ENCODE results near the gene SIGLEC9.
A peak's percentile ranks its signal among the peaks of the same experiment; 100 is the strongest.

SIGLEC9 gene

DNA sequence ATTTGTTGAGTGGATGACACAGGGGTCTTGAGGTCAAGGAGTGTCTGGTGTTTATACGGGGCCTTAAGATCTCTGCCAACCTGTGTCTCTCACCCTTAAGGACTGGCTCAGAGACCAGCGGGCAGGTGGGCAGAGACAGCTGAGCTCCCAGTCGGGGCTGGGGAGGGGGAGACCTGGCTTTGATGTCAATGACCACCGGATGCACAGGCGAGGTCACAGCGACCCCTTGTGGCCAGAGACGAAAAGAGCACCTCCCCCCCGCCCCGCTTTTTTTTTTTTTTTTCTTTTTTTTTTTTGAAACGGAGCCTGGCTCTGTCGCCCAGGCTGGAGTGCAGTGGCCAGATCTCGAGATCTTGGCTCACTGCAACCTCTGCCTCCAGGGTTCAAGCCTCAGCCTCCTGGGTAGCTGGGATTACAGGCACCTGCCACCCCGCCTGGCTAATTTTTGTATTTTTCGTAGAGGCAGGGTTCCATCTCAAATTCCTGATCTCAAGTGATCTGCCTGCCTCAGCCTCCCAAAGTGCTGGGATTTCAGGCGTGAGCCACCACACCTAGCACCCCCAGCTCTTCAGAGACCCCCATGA lies 29.9 kb upstream of the SIGLEC9 start:
- no peak for DNase-seq (ENCODE audit: low read depth)
- TF ChIP-seq, protein P1, sequence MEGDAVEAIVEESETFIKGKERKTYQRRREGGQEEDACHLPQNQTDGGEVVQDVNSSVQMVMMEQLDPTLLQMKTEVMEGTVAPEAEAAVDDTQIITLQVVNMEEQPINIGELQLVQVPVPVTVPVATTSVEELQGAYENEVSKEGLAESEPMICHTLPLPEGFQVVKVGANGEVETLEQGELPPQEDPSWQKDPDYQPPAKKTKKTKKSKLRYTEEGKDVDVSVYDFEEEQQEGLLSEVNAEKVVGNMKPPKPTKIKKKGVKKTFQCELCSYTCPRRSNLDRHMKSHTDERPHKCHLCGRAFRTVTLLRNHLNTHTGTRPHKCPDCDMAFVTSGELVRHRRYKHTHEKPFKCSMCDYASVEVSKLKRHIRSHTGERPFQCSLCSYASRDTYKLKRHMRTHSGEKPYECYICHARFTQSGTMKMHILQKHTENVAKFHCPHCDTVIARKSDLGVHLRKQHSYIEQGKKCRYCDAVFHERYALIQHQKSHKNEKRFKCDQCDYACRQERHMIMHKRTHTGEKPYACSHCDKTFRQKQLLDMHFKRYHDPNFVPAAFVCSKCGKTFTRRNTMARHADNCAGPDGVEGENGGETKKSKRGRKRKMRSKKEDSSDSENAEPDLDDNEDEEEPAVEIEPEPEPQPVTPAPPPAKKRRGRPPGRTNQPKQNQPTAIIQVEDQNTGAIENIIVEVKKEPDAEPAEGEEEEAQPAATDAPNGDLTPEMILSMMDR (IDR thresholded peaks at IDR 0.05; ENCODE audit: control insufficient read depth, insufficient read depth, low read depth, low read length, missing control alignments), result peak; percentile 64
- H3K4me3 ChIP-seq (ENCODE audit: control insufficient read depth, low read depth, low read length), result no peak overlapping the region

- no peak for DNase-seq (ENCODE audit: low read depth)
- no peak overlapping the region for H3K4me3 ChIP-seq (ENCODE audit: control insufficient read depth, low read depth, low read length)
- TF ChIP-seq, protein P1 (IDR thresholded peaks at IDR 0.05; ENCODE audit: control insufficient read depth, insufficient read depth, low read depth, low read length, missing control alignments), result no peak
Observed at GRCh38 chr19:51096473-51097165, 28.1 kb upstream of the SIGLEC9 start.

GRCh38 chr19:51097166-51097738 lies 27.5 kb upstream of the SIGLEC9 start:
- TF ChIP-seq, protein P1 (IDR thresholded peaks at IDR 0.05; ENCODE audit: control insufficient read depth, insufficient read depth, low read depth, low read length, missing control alignments), result peak; percentile 67
- H3K4me3 ChIP-seq (ENCODE audit: control insufficient read depth, low read depth, low read length), result no peak overlapping the region
- DNase-seq (ENCODE audit: low read depth), result no peak

DNA sequence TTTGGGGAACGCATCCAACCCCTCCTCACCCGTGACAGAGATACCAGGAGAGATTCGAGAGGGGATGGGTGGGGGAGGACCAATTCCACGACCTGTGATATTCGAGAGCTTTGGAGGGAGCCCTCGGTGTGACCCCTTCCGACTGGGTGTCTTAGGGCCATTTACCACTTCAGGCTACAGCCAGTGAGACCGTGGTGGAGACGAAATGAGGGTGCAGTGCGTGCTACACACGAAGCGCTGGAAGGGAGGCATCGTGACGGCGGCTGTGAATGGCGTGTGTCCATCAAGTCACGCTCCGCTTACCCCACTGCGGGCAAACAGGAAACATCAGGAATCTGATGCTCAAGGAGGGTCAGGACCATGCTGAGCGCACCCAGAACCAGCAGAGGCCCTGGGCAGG lies 26.9 kb upstream of the SIGLEC9 start:
- no peak overlapping the region for H3K4me3 ChIP-seq (ENCODE audit: control insufficient read depth, low read depth, low read length)
- no peak for DNase-seq (ENCODE audit: low read depth)
- TF ChIP-seq, protein P1 (IDR thresholded peaks at IDR 0.05; ENCODE audit: control insufficient read depth, insufficient read depth, low read depth, low read length, missing control alignments), result no peak

DNA sequence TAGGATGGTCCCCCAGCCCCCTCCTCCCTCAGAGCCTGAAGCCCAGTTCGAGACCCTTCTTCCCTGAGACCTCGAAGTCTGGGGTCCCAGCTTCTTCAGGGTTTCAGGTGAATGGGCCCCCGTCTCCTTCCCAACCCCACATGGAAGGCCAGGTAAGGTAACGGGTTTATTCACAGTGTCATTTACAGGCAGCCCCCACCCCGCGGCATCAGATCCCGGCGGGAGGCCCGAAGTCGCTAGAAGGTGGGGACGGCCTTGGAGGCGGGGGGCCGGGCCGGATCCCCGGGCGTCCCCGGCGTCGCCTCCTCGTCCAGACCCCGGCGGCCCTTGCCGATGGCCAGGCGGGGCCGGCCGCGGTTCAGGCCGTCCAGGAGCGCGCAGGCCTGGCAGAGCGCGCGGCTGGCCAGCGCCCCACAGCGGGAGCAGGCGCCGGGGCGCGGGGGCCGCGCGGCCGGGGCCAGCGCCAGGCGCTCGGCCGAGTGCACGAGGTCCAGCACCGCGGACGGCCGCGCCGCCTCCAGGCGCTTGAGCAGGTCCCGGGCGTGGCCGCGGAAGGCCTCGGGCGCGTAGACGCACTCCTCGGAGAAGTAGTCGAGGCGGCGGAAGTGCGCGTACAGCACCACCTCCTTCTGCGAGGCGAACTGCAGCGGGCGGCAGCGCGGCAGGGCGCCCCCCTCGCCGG lies 26.2 kb upstream of the SIGLEC9 start:
- no peak for DNase-seq (ENCODE audit: low read depth)
- TF ChIP-seq, protein P1 (IDR thresholded peaks at IDR 0.05; ENCODE audit: control insufficient read depth, insufficient read depth, low read depth, low read length, missing control alignments), result no peak
- no peak overlapping the region for H3K4me3 ChIP-seq (ENCODE audit: control insufficient read depth, low read depth, low read length)

- no peak overlapping the region for H3K4me3 ChIP-seq (ENCODE audit: control insufficient read depth, low read depth, low read length)
- no peak for DNase-seq (ENCODE audit: low read depth)
- TF ChIP-seq, protein P1 (IDR thresholded peaks at IDR 0.05; ENCODE audit: control insufficient read depth, insufficient read depth, low read depth, low read length, missing control alignments), result no peak
Observed at GRCh38 chr19:51099047-51099382, 25.7 kb upstream of the SIGLEC9 start.
